ENCODE data around the gene MYF6. TPM values are rescaled to one million over a fixed set of nuclear protein-coding genes. Genes with fewer than 3 reads are reported as not detected.

Gene MYF6
- total and polyA plus RNA-seq, 4 donors = not detected

- no peaks in the 10 kb centered on the region for H3K36me3 ChIP-seq (ENCODE audit: control insufficient read depth in 4 of 4, insufficient read depth in 4 of 4, low read length in 4 of 4)
- H3K4me3 ChIP-seq = no peak overlapping the region
- H3K9ac ChIP-seq (ENCODE audit: insufficient read depth in 1 of 2, low read length in 2 of 2) = no peak overlapping the region
- no peak for ATAC-seq (ENCODE audit: insufficient read depth, low FRiP score)
- peaks cover 0 to 2% (median 0%) of the 10 kb centered on the region in 5 donors for H3K4me1 ChIP-seq (ENCODE audit: control insufficient read depth in 5 of 5, insufficient read depth in 5 of 5, low read length in 5 of 5)
- no peak for TF ChIP-seq CTCF (IDR thresholded peaks at IDR 0.05; ENCODE audit: control extremely low read depth, extremely low read depth)
- 32 to 74% methylated on average over 3 of the region's 3 CpGs for WGBS, 2 donors
- peaks cover 6 to 75% (median 22%) of the 10 kb centered on the region in 3 donors for H3K27me3 ChIP-seq (ENCODE audit: control insufficient read depth in 3 of 3, insufficient read depth in 3 of 3, low read length in 2 of 3)
- H3K9me3 ChIP-seq (ENCODE audit: control insufficient read depth in 4 of 4, insufficient read depth in 3 of 4, low read length in 3 of 4) = peaks cover 0 to 12% (median 0%) of the 10 kb centered on the region in 4 donors
- H3K27ac ChIP-seq (ENCODE audit: low read depth in 1 of 2, low read length in 1 of 2) = no peak overlapping the region
- DNase-seq = no peak
Observed at GRCh38 chr12:80714846-80715245, 7.4 kb downstream of the MYF6 start.

- H3K36me3 ChIP-seq (ENCODE audit: control insufficient read depth in 4 of 4, insufficient read depth in 4 of 4, low read length in 4 of 4) = no peaks in the 10 kb centered on the region
- H3K4me1 ChIP-seq (ENCODE audit: control insufficient read depth in 5 of 5, insufficient read depth in 5 of 5, low read length in 5 of 5) = peaks cover 0 to 2% (median 0%) of the 10 kb centered on the region in 5 donors
- peaks cover 3 to 67% (median 24%) of the 10 kb centered on the region in 3 donors for H3K27me3 ChIP-seq (ENCODE audit: control insufficient read depth in 3 of 3, insufficient read depth in 3 of 3, low read length in 2 of 3)
- H3K4me3 ChIP-seq = no peak overlapping the region
- no peak overlapping the region for H3K27ac ChIP-seq (ENCODE audit: low read depth in 1 of 2, low read length in 1 of 2)
- ATAC-seq (ENCODE audit: insufficient read depth, low FRiP score) (no peak), DNase-seq (peak; percentile 18 to 53 (median 34))
- H3K9me3 ChIP-seq (ENCODE audit: control insufficient read depth in 4 of 4, insufficient read depth in 3 of 4, low read length in 3 of 4) = peaks cover 0 to 12% (median 0%) of the 10 kb centered on the region in 4 donors
- no peak overlapping the region for H3K9ac ChIP-seq (ENCODE audit: insufficient read depth in 1 of 2, low read length in 2 of 2)
- WGBS, 2 donors = 35 to 49% methylated on average over 10 of the region's 10 CpGs
- TF ChIP-seq CTCF (IDR thresholded peaks at IDR 0.05; ENCODE audit: control extremely low read depth, extremely low read depth) = no peak
Observed at GRCh38 chr12:80715713-80716249, 8.3 kb downstream of the MYF6 start.

GRCh38 chr12:80716696-80717469 lies 9.4 kb downstream of the MYF6 start, which contains the start of gene MYF5:
Gene MYF5, plus strand, starts transcription at chr12:80716912. Its CDS starts 152 bp downstream, at chr12:80717064.
- Histone ChIP-seq H3K9me3 (ENCODE audit: control insufficient read depth in 4 of 4, insufficient read depth in 3 of 4, low read length in 3 of 4) (peaks cover 0 to 12% (median 0%) of the 10 kb centered on the region in 4 donors), H3K9ac (ENCODE audit: insufficient read depth in 1 of 2, low read length in 2 of 2) (no peak within 1 kb of the TSS), H3K27me3 (ENCODE audit: control insufficient read depth in 3 of 3, insufficient read depth in 3 of 3, low read length in 2 of 3) (peaks cover 3 to 65% (median 24%) of the 10 kb centered on the region in 3 donors), H3K36me3 (ENCODE audit: control insufficient read depth in 4 of 4, insufficient read depth in 4 of 4, low read length in 4 of 4) (no peaks in the 10 kb centered on the region), H3K4me3 (no peak within 1 kb of the TSS), H3K27ac (ENCODE audit: low read depth in 1 of 2, low read length in 1 of 2) (no peak within 1 kb of the TSS), H3K4me1 (ENCODE audit: control insufficient read depth in 5 of 5, insufficient read depth in 5 of 5, low read length in 5 of 5) (peaks cover 0 to 1% (median 0%) of the 10 kb centered on the region in 5 donors)
- ATAC-seq (ENCODE audit: insufficient read depth, low FRiP score) (no peak), DNase-seq (no peak)
- no peak for TF ChIP-seq CTCF (IDR thresholded peaks at IDR 0.05; ENCODE audit: control extremely low read depth, extremely low read depth)
- WGBS, 2 donors = 42 to 58% methylated on average over 45 of the region's 45 CpGs
